ENCODE measurements around the gene PYGM.

DNA sequence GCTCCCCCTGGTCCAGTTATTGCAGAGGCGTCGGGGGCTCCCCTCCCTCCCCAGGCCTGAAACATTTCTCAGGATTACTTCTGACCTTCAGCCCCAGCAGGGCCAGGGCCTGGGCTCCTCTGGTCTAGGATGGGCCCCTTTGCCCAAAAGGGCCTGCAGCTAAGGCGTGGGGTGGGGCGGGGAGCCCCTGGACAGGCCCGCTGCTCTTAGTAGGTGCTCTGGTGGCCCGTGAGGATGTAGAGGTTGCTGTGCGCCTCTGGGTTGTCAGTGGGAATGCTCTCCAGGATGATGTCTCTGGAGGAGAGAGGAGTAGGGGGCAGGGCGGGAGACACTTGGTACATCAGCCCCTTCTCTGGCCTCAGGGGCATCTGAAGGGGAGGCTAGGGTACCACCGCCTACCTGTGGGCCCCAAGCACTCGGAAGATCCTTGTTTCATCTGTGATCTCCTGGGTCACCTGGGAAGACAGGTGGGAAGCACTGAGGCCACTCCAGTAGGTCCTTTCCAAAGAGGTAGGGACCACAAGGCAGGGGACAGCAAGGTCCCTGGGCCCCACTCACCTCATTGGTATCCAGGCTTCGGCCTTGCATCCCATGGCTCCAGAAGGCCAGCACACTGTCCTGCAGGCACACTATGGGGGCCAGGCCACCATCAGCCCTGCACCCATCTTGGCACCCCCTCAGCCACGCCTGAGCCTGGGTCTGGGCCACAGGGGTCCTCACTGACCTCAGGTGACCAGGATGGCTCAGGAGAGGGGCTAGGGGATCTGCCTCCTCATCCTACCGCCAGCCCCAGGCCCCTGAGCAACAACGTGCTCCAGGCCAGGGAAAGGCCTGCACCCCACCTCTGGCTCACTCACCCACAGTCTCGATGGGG, 29.8 kb upstream of the PYGM start:
- TF ChIP-seq, protein P1, sequence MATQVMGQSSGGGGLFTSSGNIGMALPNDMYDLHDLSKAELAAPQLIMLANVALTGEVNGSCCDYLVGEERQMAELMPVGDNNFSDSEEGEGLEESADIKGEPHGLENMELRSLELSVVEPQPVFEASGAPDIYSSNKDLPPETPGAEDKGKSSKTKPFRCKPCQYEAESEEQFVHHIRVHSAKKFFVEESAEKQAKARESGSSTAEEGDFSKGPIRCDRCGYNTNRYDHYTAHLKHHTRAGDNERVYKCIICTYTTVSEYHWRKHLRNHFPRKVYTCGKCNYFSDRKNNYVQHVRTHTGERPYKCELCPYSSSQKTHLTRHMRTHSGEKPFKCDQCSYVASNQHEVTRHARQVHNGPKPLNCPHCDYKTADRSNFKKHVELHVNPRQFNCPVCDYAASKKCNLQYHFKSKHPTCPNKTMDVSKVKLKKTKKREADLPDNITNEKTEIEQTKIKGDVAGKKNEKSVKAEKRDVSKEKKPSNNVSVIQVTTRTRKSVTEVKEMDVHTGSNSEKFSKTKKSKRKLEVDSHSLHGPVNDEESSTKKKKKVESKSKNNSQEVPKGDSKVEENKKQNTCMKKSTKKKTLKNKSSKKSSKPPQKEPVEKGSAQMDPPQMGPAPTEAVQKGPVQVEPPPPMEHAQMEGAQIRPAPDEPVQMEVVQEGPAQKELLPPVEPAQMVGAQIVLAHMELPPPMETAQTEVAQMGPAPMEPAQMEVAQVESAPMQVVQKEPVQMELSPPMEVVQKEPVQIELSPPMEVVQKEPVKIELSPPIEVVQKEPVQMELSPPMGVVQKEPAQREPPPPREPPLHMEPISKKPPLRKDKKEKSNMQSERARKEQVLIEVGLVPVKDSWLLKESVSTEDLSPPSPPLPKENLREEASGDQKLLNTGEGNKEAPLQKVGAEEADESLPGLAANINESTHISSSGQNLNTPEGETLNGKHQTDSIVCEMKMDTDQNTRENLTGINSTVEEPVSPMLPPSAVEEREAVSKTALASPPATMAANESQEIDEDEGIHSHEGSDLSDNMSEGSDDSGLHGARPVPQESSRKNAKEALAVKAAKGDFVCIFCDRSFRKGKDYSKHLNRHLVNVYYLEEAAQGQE (IDR thresholded peaks at IDR 0.05; ENCODE audit: unreplicated experiment): no peak
- TF ChIP-seq, protein P2, sequence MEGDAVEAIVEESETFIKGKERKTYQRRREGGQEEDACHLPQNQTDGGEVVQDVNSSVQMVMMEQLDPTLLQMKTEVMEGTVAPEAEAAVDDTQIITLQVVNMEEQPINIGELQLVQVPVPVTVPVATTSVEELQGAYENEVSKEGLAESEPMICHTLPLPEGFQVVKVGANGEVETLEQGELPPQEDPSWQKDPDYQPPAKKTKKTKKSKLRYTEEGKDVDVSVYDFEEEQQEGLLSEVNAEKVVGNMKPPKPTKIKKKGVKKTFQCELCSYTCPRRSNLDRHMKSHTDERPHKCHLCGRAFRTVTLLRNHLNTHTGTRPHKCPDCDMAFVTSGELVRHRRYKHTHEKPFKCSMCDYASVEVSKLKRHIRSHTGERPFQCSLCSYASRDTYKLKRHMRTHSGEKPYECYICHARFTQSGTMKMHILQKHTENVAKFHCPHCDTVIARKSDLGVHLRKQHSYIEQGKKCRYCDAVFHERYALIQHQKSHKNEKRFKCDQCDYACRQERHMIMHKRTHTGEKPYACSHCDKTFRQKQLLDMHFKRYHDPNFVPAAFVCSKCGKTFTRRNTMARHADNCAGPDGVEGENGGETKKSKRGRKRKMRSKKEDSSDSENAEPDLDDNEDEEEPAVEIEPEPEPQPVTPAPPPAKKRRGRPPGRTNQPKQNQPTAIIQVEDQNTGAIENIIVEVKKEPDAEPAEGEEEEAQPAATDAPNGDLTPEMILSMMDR (conservative IDR thresholded peaks at IDR 0.05; ENCODE audit: low read depth in 2 of 2): no peak
- TF ChIP-seq EZH2 (IDR thresholded peaks at IDR 0.05; ENCODE audit: low read depth, unreplicated experiment): no peak
- no peak for TF ChIP-seq EZH2phosphoT487 (IDR thresholded peaks at IDR 0.05; ENCODE audit: unreplicated experiment)
- TF ChIP-seq POLR2AphosphoS5 (IDR thresholded peaks at IDR 0.05; ENCODE audit: low read depth): no peak
- TF ChIP-seq STAT1 (IDR thresholded peaks at IDR 0.05; ENCODE audit: unreplicated experiment): no peak
- TF ChIP-seq JUNB (IDR thresholded peaks at IDR 0.05; ENCODE audit: unreplicated experiment): no peak
- TF ChIP-seq CREB1 (CRISPR knock-in tag; IDR thresholded peaks at IDR 0.05; ENCODE audit: low read depth): no peak
- TF ChIP-seq, protein P3, sequence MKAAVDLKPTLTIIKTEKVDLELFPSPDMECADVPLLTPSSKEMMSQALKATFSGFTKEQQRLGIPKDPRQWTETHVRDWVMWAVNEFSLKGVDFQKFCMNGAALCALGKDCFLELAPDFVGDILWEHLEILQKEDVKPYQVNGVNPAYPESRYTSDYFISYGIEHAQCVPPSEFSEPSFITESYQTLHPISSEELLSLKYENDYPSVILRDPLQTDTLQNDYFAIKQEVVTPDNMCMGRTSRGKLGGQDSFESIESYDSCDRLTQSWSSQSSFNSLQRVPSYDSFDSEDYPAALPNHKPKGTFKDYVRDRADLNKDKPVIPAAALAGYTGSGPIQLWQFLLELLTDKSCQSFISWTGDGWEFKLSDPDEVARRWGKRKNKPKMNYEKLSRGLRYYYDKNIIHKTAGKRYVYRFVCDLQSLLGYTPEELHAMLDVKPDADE (IDR thresholded peaks at IDR 0.05): no peak
- no peak for TF ChIP-seq NANOG (IDR thresholded peaks at IDR 0.05; ENCODE audit: borderline replicate concordance)
- no peak for TF ChIP-seq ZNF114 (CRISPR knock-in tag; IDR thresholded peaks at IDR 0.05)

Data from GM23338 (cell line).